Smooth muscle cell of the brain vasculature (primary cell): ENCODE measurements around the gene MARK1.

Experiments used
- DNase-seq: peaks from one replicate; pipeline ENCODE4 v3.0.0-alpha.2; 2012; ENCODE audit warnings: low read depth, low spot score

MARK1 gene

GRCh38 chr1:220711056-220711809 is 183.3 kb downstream of the MARK1 start:
- DNase-seq: no peak
